HG03095 (cell line): ENCODE results near the gene MINAR1.
"Not testable (repeated sequence)": the region's sequence is repeated elsewhere in the genome, so short reads cannot be mapped to it uniquely, and the experiment has no call there.

Experiments used
- ATAC-seq: cut with Tn5 transposase; IDR thresholded peaks from one replicate; pipeline ENCODE4 v1.9.1; 2021; ENCODE audit warnings: moderate library complexity; ENCODE audit not compliant: unreplicated experiment

MINAR1 gene

DNA sequence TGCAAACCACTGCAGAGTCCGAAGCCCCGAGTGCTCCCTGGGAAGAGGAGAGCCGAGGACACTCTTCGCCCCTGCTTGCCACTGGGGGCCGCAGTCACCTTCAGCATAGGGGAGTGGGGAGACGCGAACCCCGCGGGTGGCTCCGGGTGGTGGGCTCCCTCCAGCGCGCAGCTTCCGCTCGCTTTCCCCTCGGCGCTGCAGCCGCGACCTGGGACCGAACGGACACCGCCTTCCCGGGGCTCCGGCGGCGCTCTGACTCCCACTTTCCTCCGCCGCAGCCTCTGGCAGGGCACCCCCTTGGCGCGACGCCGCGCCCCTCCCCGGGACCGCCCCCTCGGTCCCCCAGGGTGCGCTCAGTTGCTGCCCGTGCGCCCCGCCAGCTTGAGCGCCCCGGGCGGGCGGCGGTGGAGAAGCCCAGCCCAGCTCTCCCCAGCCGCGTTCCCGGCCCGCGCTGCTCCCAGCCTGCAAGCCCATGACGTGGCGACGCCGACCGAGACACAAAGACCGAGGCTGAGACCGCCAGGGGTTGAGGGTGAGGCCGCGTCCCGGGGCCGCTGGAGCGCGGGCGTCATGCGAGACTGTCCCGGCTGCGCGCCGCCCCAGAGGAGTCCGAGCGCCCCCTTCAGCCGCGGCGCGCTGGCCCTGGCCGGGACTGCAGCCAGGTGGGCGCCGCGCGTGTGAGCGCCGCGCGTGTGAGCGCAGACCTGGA lies at the start of gene MINAR1:
Gene MINAR1, plus strand, starts transcription at position 701 of the 709 bp plus-strand sequence. CDS start 23,812 bp downstream, outside the sequence.
- no peak for ATAC-seq

DNA sequence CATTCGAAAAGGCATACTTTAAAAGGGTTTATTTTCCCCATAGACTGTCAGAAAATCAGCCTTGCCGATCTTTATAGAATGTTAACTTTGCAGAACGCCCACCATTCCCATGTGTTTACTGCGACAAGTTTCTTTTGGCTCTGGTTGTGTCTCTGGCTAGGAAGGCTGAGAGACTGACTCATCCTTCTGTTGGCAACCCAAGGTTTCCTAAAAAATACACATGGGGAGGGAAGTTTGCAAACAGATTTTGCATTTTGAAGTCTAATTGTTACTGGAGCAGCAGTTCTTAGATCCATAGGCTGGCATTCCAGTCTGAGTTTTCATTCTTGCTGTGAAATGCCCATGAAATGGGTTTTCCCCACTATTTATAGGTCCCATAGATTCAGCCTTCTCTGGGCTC lies 37.9 kb upstream of the MINAR1 start:
- ATAC-seq: no peak

- no peak for ATAC-seq
Measured at GRCh38 chr15:79396850-79397249, 35.3 kb upstream of the MINAR1 start.

DNA sequence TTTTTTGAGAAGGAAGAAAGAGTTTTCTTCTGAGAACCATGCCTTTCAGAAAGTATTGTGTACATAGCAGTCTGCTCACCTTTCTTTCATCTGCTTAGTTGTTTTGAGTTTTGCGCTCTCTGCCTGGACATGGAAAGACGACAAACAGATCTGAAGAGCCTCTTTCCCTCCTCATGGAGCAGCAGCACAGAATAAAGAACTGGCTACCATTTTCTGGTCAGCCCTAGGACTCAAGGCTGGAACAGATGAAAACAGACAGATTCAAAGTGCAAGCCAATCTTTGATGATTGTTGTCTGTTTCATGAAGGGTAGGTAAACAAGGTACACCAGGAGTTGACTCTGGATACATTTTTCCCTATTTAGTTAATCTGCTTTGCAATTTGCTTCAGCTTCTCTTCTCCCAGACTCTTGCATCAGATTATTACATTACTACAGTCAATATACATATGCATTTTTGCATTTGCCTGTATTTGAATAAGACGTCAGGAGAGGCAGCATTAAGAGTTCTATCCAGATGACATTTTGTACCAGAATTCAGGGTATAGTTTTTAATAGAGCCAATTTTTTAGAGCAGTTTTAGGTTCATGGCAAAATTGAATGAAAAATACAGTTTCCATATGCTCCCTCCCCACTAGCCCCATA lies 34.7 kb upstream of the MINAR1 start:
- no peak for ATAC-seq

GRCh38 chr15:79399606-79400005 lies 32.5 kb upstream of the MINAR1 start:
- ATAC-seq: no peak

GRCh38 chr15:79400650-79401049 lies 31.5 kb upstream of the MINAR1 start:
- no peak for ATAC-seq

GRCh38 chr15:79401301-79401700 lies 30.8 kb upstream of the MINAR1 start:
- ATAC-seq: no peak

- ATAC-seq: no peak
Measured at GRCh38 chr15:79402136-79402535, 30.0 kb upstream of the MINAR1 start.

GRCh38 chr15:79403501-79403900 lies 28.6 kb upstream of the MINAR1 start:
- no peak for ATAC-seq

- ATAC-seq: no peak
Measured at GRCh38 chr15:79406210-79406609, 25.9 kb upstream of the MINAR1 start.

GRCh38 chr15:79408041-79408440 lies 24.1 kb upstream of the MINAR1 start:
- no peak for ATAC-seq

DNA sequence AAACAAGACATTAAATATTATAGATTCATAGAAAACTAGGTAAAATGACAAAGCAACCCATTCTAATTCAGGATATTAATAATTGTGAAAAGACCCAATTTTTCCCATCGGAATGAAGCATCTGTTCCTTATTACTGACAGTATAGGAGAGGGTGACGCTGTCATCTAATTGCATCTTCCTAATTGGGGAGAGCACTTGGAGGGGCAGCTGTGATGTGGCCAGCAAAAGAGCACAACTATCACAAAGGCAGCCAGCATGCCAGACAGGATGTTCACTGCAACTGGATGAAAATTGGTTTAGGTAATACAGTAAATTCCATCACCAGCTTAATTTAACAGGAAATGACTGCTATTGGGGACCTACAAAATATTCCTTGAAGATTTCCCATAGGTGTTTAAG lies 21.9 kb upstream of the MINAR1 start:
- ATAC-seq: no peak

GRCh38 chr15:79412010-79412409 lies 20.1 kb upstream of the MINAR1 start:
- ATAC-seq: no peak

DNA sequence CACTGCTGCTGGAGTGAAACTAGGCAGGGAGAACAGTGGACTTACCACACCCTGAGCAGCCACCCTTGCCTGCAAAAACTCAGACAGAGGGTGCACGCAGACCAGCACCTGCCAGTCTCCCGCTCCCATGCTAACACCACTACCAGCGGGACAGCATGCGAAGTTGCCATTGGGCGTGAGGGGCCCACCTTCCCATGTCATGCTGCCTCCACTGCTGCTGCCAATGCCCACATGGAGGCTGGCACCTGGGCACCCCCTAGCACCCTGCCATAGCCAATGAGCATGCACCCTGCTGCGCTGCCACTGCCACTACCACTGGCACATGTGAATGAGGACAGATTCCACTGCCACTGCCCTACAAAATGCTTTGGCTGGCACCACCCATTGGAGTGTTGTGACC lies 19.7 kb upstream of the MINAR1 start:
- no peak for ATAC-seq

DNA sequence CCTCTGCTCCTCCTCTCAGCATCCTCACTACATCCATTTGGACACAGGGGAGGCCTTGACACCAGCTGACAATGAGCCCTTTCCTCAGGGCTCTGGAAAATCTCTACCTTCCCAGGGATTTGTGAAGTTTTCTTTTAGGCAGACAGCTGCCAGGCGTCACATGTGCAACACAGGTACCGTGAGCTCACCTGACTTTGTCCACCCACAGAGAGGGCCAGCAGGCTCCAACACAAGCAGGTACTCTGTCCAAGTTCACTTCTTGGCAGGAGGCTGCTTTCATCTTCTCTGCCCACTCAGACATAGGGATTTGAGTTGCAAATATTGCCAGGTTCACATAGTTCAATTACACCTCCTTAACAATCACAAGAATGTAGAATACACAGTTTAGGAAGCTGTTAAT lies 15.3 kb upstream of the MINAR1 start:
- no peak for ATAC-seq

GRCh38 chr15:79418693-79419279 lies 13.3 kb upstream of the MINAR1 start:
- no peak for ATAC-seq

GRCh38 chr15:79425591-79426295 lies 6.4 kb upstream of the MINAR1 start:
- no peak for ATAC-seq

GRCh38 chr15:79426899-79427298 lies 5.2 kb upstream of the MINAR1 start:
- ATAC-seq: not testable (repeated sequence)

DNA sequence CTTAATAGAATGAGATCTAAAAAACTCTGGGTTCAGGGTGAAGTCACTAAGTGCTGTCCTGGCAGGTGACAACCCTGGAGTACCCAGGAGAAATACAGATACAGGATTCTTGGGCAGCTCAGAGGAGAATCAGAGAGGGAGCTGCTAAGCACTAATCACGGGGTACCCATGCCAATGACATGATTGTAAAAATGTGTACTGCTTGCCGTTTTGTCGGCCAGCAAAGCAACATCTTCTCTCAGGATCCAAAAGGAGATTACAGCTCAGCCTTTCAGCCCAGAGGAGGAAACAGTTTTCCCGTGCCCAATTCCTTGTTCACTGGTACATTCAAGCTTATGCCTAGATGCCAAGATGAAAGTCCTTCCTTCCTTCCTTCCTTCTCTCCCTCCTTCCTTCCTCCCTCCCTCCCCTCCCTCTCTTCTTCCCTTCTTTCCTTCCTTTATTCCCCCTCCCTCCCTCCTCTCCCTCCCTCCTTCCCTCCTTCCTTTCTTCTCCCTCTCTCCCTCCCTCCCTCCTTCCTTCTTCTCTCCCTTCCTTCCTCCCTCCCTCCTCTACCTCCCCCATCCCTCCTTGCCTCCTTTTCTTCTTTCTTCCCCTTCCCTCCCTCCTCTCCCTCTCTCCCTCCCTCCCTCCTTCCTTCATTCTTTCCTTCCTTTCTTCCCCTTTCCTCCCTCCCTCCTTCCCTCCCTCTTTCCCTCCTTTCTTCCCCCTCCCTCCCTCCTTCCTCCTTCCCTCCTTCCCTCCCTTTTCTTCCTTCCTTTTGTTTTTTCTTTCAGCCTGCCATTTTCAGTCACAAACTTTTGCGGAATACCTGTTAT lies 4.1 kb upstream of the MINAR1 start:
- ATAC-seq: no peak

- ATAC-seq: no peak
Measured at GRCh38 chr15:79430901-79431635, 1.1 kb upstream of the MINAR1 start.
